ENCODE measurements around the gene POC1A. TPM values are rescaled to one million over a fixed set of nuclear protein-coding genes. Genes with fewer than 3 reads are reported as not detected.
A peak's percentile ranks its signal among the peaks of the same experiment; 100 is the strongest.

The POC1A gene
- total and polyA plus RNA-seq, 2 of the 4 experiments (the other 2 are of a cell fraction) = 10.6 to 11.5 TPM

DNA sequence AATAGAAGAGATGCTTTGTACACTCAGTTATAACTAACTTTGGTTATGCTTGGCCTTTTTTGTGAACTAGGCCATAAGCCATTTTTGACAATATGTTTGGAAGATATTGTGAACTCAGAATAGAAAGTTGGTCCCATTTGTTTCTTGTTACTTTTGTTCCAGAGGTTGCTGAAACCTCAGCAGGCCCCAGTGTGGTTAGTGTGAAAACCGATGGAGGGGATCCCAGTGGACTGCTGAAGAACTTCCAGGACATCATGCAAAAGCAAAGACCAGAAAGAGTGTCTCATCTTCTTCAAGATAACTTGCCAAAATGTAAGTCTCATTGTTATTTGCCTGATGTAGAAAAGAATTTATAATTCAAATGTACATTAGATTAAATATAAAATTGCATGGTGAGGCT is 49.5 kb upstream of the POC1A start (continued):
- TF ChIP-seq USF2 (IDR thresholded peaks at IDR 0.05; ENCODE audit: low read depth, low read length) = no peak

- Histone ChIP-seq H4K5ac (ENCODE audit: low read depth, low read length) (no peak overlapping the region), H4K8ac (ENCODE audit: low read depth in 2 of 2, low read length in 2 of 2) (no peak overlapping the region), H3K4me1 (ENCODE audit: control insufficient read depth, insufficient read depth, low read length) (peaks cover 10% of the 10 kb centered on the region), H3K14ac (replicated peaks; ENCODE audit: low read depth, low read length) (no peak overlapping the region), H3K18ac (ENCODE audit: low read depth, low read length) (no peak overlapping the region), H4K20me1 (ENCODE audit: insufficient read depth, low read length) (peaks cover 12% of the 10 kb centered on the region), H2AFZ (replicated peaks; ENCODE audit: low read length, poor library complexity) (no peak overlapping the region), H2AK9ac (replicated peaks; ENCODE audit: low read depth, low read length, poor library complexity) (no peak overlapping the region), H3K9ac (ENCODE audit: low read depth, low read length) (no peak overlapping the region), H2BK15ac (ENCODE audit: low read depth, low read length) (no peak overlapping the region; the same call in 2 of the 3 replicates), H3K4ac (ENCODE audit: low read depth, low read length) (no peak overlapping the region), H3K9me3 (ENCODE audit: control insufficient read depth, insufficient read depth, low read length) (no peaks in the 10 kb centered on the region), H2BK5ac (ENCODE audit: low read depth, low read length, poor library complexity, severe bottlenecking) (no peak overlapping the region), H3K9me1 (ENCODE audit: insufficient read depth, low read length) (peaks cover 16% of the 10 kb centered on the region), H3K56ac (ENCODE audit: extremely low read depth, insufficient read depth, low read length) (no peak overlapping the region), H3K79me1 (ENCODE audit: low read depth in 1 of 2, low read length in 2 of 2) (peaks cover 33 to 66% of the 10 kb centered on the region in 2 experiments), H3K4me2 (ENCODE audit: low read depth, low read length) (no peak overlapping the region), H3K4me3 (ENCODE audit: insufficient read depth, low read depth, low read length) (no peak overlapping the region), H3K27me3 (ENCODE audit: control insufficient read depth, insufficient read depth, low read length) (no peaks in the 10 kb centered on the region), H2AK5ac (ENCODE audit: low read depth, low read length) (peak overlapping the region; percentile 11; the same call in 1 of the 2 replicates), H3K23ac (ENCODE audit: low read depth, low read length) (no peak overlapping the region), H2BK120ac (ENCODE audit: low read depth, low read length) (no peak overlapping the region), H3K36me3 (ENCODE audit: control insufficient read depth, insufficient read depth, low read length) (peaks cover 54% of the 10 kb centered on the region), H3K27ac (ENCODE audit: insufficient read depth, low read length) (no peak overlapping the region), H4K91ac (ENCODE audit: insufficient read depth, low read depth, low read length) (no peak overlapping the region), H2BK20ac (ENCODE audit: low read depth, low read length) (no peak overlapping the region)
- 100% methylated on average over 1 of the region's 4 CpGs; no CpG with 5 or more reads in 1 of the 2 experiments for WGBS, 2 experiments (ENCODE audit: extremely low coverage in 2 of 2, insufficient read length in 1 of 2)
- in situ Hi-C loops (cut with MboI; ENCODE audit: low sequenced_read_pairs) (no loop called here), intact Hi-C loops (cut with micrococcal nuclease) (no loop called here), dilution Hi-C loops (cut with HindIII; ENCODE audit: low sequenced_read_pairs, unreplicated experiment) (no loop called here)
- ATAC-seq (ENCODE audit: low read depth) (no peak), DNase-seq (no peak)
- ChIA-PET POLR2A (ENCODE audit: unreplicated experiment) (no interaction called here), CTCF (interaction anchor here (0.5 to 1.3 kb wide), 2 partner anchors 17 to 137 kb away, joined by 4 to 7 read pairs; no protein-coding TSS in a partner anchor)
- TF ChIP-seq CEBPB (IDR thresholded peaks at IDR 0.05; ENCODE audit: low read depth, low read length) (0 out of 2 replicates have a peak, but pooled peaks have one; percentile 10), FOS (IDR thresholded peaks at IDR 0.05; ENCODE audit: low read depth, low read length) (no peak)
- no TSS peak for BruUV-seq (replicated peaks)
Measured at GRCh38 chr3:52202384-52203077, 48.3 kb upstream of the POC1A start.

Measured in IMR-90 (cell line).